HL-60/S4 treated with phorbol 12-myristate 13-acetate at 8.2 ng/mL for 4 days and 3 days (cell line): Measurements from ENCODE around the gene SEPTIN8.

ENCODE experiments used
- in situ Hi-C: fragments of 300-500 bp; cut with MboI; formaldehyde crosslinking; loops from 2 replicates; pipeline ENCODE4 v1.15.0; 2022; ENCODE audit warnings: low sequenced_read_pairs

SEPTIN8 gene, protein sequence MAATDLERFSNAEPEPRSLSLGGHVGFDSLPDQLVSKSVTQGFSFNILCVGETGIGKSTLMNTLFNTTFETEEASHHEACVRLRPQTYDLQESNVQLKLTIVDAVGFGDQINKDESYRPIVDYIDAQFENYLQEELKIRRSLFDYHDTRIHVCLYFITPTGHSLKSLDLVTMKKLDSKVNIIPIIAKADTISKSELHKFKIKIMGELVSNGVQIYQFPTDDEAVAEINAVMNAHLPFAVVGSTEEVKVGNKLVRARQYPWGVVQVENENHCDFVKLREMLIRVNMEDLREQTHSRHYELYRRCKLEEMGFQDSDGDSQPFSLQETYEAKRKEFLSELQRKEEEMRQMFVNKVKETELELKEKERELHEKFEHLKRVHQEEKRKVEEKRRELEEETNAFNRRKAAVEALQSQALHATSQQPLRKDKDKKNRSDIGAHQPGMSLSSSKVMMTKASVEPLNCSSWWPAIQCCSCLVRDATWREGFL

DNA sequence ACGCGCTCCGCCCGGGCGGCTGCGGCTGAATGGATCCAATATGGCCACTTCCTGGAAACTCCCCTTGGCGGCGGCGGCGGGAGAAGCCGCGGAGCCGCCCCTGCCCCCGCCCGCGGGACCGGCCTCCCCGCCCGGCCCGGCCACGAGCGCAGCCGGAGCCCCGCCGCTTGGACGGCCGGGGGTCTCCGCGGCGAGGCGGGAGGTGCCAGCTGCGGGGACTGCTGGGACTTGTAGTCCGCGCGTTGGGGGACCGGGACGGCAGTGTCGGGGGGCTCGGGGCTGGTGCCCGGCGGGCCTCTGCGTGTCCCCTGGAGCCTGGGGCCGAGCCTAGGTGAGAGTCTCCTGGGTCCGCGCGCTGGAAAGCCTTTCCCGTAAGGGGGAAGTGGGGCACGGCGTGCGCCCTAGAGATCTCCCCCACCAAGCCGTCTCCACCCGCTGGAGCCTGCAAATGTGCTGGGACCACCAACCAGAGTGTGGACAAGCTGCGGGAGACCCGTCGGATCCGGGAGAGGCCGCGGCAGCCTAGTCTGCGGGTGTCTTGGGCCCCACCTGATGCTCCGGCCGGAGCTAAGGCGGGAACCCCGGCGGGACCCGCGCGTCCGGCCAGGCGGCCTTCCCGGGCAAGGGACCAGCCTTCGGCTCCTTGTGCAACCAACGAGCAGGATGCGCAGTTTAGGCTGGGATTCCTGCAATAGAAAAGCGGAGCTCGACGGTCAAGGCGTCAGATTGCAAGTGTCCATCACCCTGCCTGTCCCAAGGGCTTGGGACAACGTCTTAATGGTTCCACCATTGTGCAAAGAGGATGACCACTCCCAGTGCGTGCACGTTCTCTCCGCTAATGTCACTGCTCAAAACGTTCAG is at the start of gene SEPTIN8:
SEPTIN8 (minus strand) TSS at position 31 of the 861 bp plus-strand sequence. CDS start 102 bp downstream, outside the sequence.
- in situ Hi-C loops = no loop called here

DNA sequence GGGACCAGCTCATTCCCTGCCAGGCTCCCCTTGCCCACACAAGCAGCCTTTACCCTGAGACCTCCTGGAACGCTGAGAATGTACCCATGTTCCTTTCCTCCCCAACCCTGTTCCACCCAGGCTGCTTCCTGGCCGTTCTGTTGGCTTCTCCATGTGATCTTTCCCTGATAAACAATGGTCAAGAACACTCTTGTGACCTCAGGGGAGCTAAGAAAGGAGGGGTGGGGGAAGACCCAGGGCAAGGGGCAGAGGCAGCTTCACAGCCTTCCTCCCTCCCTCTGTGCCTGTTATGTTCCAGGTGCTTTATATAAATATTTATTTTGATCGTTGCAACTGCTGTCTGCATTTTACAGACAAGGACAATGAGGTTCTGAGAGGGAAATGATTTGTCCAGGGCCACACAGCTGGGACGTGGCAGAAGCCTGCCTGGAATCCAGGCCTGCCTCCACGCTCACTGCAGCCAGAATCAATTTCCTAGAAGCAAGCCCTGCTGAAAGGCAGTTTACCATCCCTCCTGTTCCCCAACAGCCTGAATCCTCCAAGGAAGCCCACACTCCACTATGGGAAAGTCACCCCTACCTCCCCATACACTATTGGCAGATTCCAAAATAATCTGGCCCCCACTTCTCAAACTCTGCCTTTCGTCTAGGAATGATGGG is 49.5 kb upstream of the SEPTIN8 start:
- in situ Hi-C loops = loop anchor here (25.0 kb wide), 1 partner anchor 439 kb away; no protein-coding TSS in a partner anchor

DNA sequence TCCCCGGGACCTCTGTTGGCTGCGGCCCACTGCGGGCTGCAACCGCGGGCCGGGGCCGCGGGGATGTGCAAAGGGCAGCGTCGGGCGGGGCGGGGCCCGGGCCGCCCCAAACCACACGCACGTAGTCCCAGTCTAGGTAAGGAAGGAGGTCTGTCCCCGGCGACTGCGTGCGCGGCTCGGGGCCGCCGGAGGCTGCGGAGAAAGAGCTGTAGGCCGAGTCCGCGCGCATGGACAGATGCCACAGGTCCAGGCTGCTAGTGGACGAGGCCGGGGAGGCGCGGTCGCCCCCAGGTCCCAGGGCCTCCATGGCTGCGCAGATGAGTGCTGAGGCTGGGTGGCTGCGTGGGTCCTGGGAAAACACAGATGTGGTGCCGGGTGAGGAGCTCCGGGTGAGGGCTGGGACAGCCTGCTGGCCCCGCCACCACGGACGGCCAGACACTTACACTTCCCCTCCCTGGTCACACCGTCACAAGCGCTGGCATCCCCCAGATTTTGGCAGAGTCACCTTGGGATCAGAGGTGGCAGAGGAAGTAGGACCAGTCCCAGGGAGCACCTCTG is 48.9 kb upstream of the SEPTIN8 start:
- in situ Hi-C loops = loop anchor here (25.0 kb wide), 1 partner anchor 439 kb away; no protein-coding TSS in a partner anchor

DNA sequence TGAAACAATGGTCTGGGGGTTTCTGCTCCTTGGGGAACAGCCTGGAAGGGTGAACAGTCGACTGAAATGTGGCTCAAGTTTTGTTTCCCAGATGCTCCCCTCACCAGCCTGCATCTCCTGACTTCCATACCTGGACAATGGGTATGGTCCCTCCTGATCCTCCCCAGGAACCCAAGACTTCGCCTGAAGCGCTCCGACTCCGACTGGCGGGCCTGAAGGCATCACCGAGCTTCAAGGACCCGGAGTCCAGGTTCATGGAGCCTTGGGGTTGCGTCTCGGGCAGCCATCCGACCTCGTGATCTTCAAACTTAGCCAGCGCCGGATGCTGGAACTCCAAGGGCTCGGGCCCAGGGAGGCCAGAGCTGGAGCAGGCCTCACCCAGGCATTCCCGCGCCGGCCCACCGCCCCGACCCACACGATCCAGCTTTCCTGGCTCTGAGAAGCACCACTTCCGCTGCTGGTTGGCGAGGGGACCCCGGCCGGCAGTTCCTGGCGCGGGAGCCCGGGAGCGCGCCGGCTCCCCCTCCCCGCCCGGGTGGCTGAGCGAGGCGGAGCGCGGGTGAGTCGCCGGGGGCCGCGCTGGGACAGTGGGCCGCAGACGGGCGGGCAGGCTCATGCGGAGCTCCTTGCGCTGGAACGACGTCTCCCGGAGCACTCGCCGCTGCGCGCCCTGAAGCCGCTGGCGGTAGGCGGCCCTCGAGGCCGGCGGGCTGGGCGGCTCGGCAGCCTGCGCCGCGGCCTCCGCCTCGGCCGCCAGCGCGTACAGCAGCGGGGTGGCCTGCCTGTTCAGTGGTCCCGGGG is 48.2 kb upstream of the SEPTIN8 start:
- in situ Hi-C loops = loop anchor here (25.0 kb wide), 1 partner anchor 438 kb away; no protein-coding TSS in a partner anchor

DNA sequence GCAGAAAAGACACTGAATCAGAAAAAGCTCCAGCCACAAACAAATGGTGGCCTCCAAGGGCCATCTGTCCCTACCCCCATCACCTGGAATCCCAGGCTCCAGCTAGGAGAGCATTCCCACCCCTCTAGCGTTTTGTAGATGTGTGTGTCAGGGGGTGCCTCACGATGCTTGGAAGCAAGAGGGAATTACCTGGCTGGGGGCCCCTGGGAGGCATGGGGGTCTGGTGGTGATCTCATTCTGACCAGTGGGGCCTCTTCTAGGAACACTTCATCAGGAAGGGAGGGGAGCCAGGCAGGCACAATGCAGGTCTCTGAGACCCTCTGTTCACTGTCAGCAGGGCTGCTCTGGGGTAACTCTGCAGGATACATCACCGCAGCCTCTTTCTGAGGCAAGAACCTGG is 47.4 kb upstream of the SEPTIN8 start:
- in situ Hi-C loops = no loop called here

DNA sequence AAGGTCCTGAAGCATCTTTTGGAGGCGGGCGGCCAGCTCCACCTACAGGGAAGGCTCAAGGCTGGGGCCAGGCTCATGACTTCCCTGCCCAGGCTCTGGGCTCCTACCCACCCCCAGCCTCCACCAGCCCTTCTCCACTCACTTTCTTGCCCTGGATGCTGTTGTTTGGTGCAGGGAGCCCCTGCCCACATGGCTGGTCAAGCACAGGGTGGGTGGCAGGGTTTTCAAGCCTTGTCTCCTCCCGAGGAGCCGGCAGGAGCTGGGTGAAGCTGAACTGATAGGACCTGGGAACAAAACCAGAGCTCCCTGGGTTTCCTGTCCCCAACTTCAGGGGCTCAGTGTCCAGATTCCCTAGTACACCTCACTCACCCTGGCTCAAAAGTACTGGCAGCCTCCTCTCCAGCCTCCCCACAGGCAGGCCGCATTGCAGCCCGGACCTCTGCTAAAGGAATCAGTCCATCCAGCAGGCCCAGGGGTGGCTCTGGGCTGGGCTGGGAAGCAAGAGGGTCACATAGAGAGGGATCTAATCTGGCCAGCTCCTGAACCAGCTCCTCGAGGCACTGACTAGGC is 46.5 kb upstream of the SEPTIN8 start:
- in situ Hi-C loops = no loop called here

DNA sequence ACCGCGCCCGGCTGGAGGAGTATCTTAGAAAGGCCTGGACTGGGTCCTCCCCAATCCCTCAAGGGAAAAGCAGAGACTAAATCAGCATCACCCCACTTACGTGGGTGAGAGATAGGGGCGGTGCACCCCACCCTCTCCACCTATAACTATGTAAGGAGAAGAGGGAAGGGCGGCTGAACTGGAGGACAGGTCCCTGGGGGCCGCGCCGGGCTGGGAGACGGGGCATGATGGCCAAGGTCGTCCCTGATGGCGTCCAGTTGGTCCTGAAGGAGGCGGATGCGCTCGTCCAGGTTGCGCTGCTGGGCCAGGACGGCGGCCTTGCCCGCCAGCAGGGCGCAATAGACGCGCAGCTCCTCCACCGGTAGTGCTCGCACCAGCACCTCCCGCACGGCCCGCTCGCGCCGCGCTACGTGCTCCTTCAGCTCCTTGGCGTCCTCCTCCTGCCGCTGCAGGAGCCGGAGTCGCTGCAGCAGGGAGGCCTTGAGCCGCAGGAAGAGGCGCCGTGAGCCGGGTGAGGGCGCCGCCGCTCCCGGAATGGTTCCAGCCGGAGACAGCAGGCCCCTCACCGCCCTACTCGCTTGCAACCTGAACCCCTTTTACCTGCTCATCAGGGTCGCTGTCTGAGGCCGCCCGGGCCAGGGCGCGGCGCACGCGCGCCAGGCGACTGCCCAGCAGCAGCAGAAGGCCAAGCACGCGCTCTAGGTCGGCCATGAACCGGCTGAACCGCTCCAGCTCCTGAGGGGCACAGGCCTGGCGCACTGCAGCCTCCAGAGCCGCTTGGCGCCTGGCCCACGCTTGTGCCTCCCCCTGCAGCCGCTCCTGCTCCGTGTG is 45.8 kb upstream of the SEPTIN8 start:
- in situ Hi-C loops = no loop called here

DNA sequence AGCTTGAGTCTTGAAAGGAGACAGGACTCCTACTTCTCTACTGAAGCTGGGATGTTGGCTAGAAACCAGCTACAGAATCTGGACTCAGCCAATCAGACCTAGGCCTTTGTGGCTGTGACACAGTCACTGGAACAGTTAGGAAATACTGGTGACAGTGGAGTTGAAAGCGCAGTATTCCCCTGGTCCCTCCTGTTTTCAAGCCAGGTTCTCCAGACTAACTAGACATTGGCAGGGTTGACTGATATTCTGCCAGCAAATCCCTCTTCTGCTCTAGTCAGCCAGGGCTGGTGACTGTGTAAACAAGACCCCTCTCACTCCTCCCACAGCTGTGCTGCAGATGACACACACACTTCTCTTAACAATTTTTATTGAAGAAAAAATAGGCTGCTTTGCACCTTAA is 44.8 kb upstream of the SEPTIN8 start:
- in situ Hi-C loops = no loop called here

DNA sequence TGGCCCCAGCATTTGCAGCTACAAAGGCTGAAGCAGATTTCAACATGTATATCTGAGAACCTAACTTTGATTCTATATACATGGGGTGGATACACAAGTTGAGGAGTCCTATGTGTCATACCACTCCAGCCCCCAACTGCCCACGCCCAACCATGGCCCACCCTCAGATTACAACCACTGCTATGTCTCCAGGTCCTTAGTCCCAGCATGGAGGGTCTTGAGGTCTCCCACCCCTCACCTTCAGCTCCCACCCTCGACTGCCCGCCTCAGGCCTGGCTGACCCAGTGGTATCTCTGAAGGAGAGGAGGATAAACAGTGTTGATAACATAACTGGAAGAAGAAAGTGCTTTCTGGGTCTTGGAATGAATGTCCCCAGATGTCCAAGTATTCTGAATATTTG is 44.3 kb upstream of the SEPTIN8 start:
- in situ Hi-C loops = no loop called here

DNA sequence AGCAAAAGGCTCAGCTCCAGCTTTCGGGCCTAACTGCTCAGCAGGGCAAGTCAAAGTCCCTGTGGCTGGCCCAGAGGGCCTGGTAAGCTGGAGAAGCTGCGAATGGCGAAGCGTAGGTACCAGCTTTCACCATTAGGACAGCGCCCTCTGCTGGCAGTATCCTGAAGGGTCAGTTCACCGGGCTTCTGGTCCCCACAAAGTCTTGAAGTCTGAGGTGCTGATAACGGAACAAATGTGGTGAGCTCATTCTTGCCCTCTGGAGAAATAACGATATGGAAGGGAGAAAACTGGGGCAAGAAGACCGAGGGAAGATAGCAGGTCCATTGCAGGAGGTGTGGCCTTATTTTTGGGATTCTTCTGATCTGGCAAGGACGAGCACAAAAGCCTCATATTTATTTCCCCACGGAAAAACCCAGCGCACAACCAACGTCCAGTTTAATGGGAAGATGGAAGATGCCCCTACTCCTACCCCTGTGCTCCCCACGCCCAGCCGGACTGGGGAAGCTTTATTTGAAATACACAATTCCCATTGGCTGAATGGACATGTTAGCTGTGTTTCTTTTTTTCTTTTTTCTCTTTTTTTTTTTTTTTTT is 43.2 kb upstream of the SEPTIN8 start:
- in situ Hi-C loops = no loop called here

DNA sequence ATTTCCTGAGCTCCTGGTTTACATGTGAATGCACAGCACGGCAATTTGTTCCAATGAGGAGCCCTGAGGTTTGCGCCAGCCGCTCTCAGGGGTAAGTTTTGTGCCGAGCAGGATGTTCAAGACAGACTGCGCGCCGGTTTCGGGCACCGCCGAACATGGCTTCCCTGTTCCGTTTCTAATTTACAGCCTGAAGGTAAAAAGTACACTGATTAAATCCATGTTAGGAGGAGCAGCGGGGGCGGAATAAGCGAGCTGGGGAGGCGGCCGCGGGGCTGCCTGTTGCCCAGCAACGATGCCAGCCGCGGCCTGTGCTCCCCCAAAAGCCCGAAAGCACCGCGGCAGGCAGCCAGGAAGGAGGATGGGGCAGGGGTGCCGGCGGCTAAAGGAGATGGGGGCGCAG is 42.4 kb upstream of the SEPTIN8 start:
- in situ Hi-C loops = no loop called here

DNA sequence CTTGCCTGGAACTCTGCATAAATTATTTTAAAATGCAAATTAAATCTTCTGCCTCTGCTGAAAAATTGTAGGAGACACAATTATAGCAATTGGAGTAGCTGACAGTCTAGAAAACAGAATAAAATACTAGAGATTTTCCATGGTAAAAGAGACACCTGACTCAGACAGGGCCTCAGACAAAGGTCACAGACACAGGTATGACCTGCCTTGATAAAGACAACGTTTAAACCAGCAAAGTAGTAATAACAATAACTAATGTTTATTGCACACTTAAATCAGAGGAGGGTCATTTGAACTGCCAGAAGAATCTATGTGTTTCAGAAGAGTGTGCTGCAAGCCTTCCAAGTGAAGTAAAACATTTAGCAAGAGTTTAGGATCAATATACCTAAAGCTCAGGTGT is 40.0 kb upstream of the SEPTIN8 start:
- in situ Hi-C loops = no loop called here

DNA sequence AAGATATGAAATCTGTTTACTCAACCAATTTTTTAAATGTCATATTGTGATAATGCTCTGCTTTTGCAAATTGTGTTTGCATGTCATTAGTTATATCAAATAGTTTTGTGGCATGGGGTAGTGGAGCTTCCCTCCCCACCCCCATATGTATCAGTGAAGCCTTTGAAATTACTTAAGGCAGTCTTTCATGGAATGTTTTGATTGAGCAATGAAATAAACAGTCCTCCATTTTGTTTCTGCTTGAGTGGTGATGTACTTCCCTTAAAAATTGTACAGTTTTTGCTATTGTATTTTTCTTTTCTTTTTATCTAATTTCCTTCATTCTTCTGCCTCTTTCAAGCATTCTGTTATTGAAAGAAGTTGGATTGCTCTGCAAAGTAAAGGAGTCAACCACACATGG is 39.5 kb upstream of the SEPTIN8 start:
- in situ Hi-C loops = no loop called here

DNA sequence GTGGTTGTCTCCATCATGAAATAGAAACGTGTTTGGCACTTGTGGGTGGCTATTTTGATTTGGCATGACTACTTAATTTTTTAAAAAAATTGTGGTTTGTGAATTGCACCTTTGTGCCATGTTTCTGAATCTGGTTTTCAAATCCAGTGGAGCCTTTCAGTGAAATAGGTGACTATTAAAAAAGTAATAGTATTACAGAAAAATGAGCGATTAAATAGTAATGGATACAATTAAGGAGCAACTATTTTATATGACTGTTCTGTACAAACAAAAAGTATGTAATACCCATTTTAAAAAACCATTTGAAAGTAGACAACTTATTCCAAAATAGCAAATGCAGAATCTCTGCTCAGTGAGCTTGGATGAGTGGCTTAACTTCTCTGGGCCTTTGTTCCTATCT is 39.0 kb upstream of the SEPTIN8 start:
- in situ Hi-C loops = no loop called here

DNA sequence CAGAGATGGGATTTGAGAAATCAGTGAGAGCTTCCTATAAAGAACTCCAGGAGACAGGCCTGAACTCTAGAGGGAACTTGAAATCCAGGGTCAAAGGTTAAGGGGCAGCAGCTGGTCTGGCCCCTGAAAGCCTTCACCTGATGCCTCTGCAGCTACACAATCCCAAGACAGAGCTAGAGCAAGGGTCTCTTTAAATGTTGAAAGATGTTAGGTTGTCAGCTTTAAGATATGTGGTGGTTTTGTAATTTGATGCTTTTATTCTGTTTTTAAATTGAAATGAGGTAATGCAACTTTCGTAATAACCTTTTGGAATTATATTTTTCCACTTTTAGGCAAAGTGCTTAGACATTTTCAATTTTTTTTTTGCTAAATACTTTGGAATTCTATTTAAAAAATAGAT is 38.4 kb upstream of the SEPTIN8 start:
- in situ Hi-C loops = no loop called here

DNA sequence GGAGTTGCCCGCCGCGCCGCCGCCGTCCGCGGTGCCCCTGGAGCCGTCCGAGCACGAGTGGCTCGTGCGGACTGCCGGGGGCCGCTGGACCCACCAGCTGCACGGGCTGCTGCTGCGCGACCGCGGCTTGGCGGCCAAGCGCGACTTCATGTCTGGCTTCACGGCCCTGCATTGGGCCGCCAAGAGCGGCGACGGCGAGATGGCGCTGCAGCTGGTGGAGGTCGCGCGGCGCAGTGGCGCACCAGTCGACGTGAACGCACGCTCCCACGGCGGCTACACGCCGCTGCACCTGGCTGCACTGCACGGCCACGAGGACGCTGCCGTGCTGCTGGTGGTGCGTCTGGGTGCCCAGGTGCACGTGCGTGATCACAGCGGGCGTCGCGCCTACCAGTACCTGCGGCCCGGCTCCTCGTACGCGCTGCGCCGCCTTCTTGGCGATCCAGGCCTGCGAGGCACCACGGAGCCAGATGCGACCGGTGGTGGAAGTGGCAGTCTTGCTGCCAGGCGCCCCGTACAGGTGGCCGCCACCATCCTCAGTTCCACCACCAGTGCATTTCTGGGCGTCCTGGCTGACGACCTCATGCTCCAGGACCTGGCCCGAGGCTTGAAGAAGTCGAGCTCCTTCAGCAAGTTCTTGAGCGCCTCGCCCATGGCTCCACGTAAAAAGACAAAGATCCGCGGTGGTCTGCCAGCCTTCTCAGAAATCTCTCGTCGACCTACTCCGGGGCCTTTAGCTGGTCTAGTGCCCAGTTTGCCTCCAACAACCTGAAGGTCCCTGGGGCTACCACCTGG is 37.7 kb upstream of the SEPTIN8 start:
- in situ Hi-C loops = no loop called here

DNA sequence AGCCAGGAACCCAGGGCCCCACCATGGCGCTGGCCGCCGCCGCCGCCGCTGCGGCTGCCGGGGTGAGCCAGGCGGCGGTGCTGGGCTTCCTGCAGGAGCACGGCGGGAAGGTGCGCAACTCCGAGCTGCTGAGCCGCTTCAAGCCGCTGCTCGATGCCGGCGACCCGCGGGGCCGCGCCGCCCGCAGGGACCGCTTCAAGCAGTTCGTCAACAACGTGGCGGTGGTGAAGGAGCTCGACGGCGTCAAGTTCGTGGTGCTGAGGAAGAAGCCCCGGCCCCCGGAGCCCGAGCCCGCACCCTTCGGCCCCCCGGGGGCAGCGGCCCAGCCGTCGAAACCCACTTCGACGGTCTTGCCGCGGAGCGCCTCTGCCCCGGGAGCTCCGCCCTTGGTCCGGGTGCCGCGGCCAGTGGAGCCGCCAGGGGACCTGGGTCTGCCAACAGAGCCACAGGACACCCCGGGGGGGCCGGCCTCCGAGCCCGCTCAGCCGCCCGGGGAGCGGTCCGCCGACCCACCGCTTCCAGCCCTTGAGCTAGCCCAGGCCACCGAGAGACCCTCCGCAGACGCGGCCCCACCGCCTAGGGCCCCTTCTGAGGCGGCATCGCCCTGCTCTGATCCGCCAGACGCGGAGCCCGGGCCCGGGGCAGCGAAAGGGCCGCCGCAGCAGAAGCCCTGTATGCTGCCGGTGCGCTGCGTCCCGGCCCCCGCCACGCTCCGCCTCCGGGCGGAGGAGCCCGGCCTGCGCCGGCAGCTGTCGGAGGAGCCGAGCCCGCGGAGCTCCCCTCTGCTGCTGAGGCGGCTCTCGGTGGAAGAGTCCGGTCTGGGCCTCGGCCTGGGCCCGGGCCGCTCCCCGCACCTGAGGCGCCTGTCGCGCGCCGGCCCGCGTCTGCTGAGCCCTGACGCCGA is 36.8 kb upstream of the SEPTIN8 start:
- in situ Hi-C loops = no loop called here
